Heart right ventricle (tissue), 16 donors: ENCODE measurements around the gene LDLRAD1. TPM values are rescaled to one million over a fixed set of nuclear protein-coding genes. Genes with fewer than 3 reads are reported as not detected.

Source experiments
- ATAC-seq, 8 donors: fragments of 200-7000 bp; cut with Tn5 transposase; one replicate each; pipeline ENCODE4 v1.9.1; 2020; ENCODE audit warnings: mild to moderate bottlenecking in 8 of 8, moderate library complexity in 8 of 8, moderate number of reproducible peaks in 1 of 8
- DNase-seq, 2 donors: peaks; one replicate each; pipeline ENCODE4 v3.0.0-alpha.2; 2020
- H3K27ac ChIP-seq, 10 donors: fragments of 200-600 bp; sonication (generic) in 2 of 10; one replicate each; pipeline versions ENCODE4 v1.5.0 to v1.8.0; 2020 to 2022; ENCODE audit warnings: mild to moderate bottlenecking in 3 of 10
- H3K27me3 ChIP-seq, 7 donors: fragments of 200-600 bp; one replicate each; pipeline ENCODE4 v1.8.0; 2021 to 2022; ENCODE audit warnings: mild to moderate bottlenecking in 2 of 7
- H3K36me3 ChIP-seq, 9 donors: fragments of 200-600 bp; sonication (generic) in 1 of 9; one replicate each; pipeline versions ENCODE4 v1.5.0 to v1.8.0; 2020 to 2022; ENCODE audit warnings: mild to moderate bottlenecking in 2 of 9
- H3K4me1 ChIP-seq, 9 donors: fragments of 200-600 bp; sonication (generic) in 1 of 9; one replicate each; pipeline versions ENCODE4 v1.5.0 to v1.8.0; 2020 to 2022; ENCODE audit warnings: mild to moderate bottlenecking in 4 of 9
- H3K4me3 ChIP-seq, 10 donors: fragments of 200-600 bp; sonication (generic) in 2 of 10; one replicate each; pipeline versions ENCODE4 v1.5.0 to v1.8.0; 2020 to 2022; ENCODE audit warnings: mild to moderate bottlenecking in 7 of 10, moderate library complexity in 2 of 10
- H3K9me3 ChIP-seq, 11 donors: fragments of 200-600 bp in 10 of 11; sonication (generic) in 2 of 11; one replicate each; pipeline versions ENCODE4 v1.5.0 to v1.8.0; 2013 to 2022; ENCODE audit warnings: mild to moderate bottlenecking in 2 of 11, control low read depth in 1 of 11, moderate library complexity in 1 of 11
- WGBS, 2 donors: extraction: QIAGEN DNeasy Blood & Tissue Kit; methylation state at CpG; one replicate each; pipeline ENCODE4 v1.1.7; 2013; ENCODE audit warnings: inconsistent platforms in 1 of 2; 5-methylcytosine and 5-hydroxymethylcytosine counted together
- intact Hi-C, 10 donors: fragments of 100-400 bp; cut with DNase I; formaldehyde crosslinking; loops; one replicate each; pipeline versions ENCODE4 v1.11.1 to v1.14.2; 2022
- long read RNA-seq, 3 donors: library from polyadenylated mRNA; unstranded; transcript quantifications; one replicate each; pipeline ENCODE4 v2.0.0, GENCODE V29; 2020 to 2021
- polyA plus RNA-seq, 2 donors: library from polyadenylated mRNA; stranded (reverse); fragments of 200-250 nt; gene quantifications; one replicate each; pipeline ENCODE4 v1.2.3, GENCODE V29; 2013
- total RNA-seq, 10 donors: library from RNA; stranded (reverse); fragmentation: NEBNext Ultra II Directional in 3 of 10; extraction: Animal tissue kit (Norgen Biotek cat#: 25700) in 3 of 10; gene quantifications; one replicate each; pipeline versions ENCODE4 v1.2.1 to v1.2.4, GENCODE V29; 2021 to 2023
- TF ChIP-seq, protein P1 (sequence below), 9 donors: fragments of 200-600 bp; sonication (generic) in 2 of 9; IDR thresholded peaks; one replicate each; pipeline versions ENCODE4 v1.5.0 to v1.8.0; 2021 to 2022; ENCODE audit warnings: antibody characterized with exemption in 9 of 9, mild to moderate bottlenecking in 5 of 9, moderate library complexity in 1 of 9
- donor health status: Arrhythmogenic right ventricular cardiomyopathy.
- donor health status: ischemic (EF 13 %, LVEDD 7.1; RV severe dilation, severe dysfunction).
- donor health status: healthy with polysubstance abuse.
- donor health status: DM: no; HTN: yes; CAD: no.
- donor health status: DM: no; HTN: no; CAD: no.
- donor health status: ischemic (EF 25% LVEDD 6.9; RV normal size, moderate dysfunction).
- donor health status: ischemic (EF 25% LVEDD 5.7; RV mildly dilated, moderate dysfunction).
- donor health status: healthy.
- donor health status: DM: yes; HTN: yes; CAD: no.
- donor health status: Ischemic cardiomyopathy.
- donor health status: ischemic (EF 35%, LVEDD 5.7; RV mildly dilated, moderate dysfunction).
- donor health status: nonischemic (EF 11% LVEDD 7.7; RV severe dilation, severe dysfunction).
- donor health status: DM: yes; HTN: yes; CAD: no.
- donor health status: PGD.
- donor health status: ischemic (EF 29% LVEDD 5.4; RV normal size, mild dysfunction).
- donor health status: nonischemic (EF 23%, LVEDD 6.1; RV moderate dilation, normal function).

Gene LDLRAD1, protein sequence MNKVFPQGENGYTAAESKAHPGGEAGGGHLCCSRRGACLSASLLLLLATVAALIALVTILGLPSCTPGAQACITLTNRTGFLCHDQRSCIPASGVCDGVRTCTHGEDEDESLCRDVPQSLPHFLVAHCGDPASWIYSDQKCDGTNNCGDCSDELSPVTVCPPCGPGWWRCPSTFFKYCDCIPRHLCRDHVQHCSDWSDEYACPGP
- total RNA-seq (not detected), polyA plus RNA-seq (not detected)
- long read RNA-seq, donor 1: 0 reads
- long read RNA-seq, donor 2: 0 reads
- long read RNA-seq, donor 3: 0 reads

DNA sequence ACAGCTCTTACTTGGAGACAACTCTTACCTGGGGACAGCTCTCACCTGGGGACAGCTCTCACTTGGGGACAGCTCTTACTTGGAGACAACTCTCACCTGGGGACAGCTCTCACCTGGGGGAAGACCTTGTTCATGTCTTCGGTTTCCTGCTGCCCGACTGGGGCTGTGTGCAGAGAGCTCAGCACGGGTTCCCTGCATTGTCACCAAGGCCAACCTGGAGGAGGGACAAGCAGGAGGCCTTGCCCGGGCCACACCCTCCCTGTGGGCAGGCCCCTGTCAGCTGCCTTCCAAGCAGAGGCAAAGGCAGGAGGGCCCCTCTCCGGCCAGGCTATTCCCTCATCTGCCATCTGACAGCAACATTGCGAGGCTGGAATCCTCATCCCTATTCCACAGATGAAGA lies at the start of gene LDLRAD1:
Gene LDLRAD1 (minus strand): TSS at position 208 of the 400 bp plus-strand sequence. CDS start 74 bp downstream, at position 134.
- Histone ChIP-seq H3K27ac (no peak within 1 kb of the TSS), H3K4me3 (no peak within 1 kb of the TSS), H3K9me3 (no peaks in the 10 kb centered on the region), H3K27me3 (peaks cover 0 to 37% (median 18%) of the 10 kb centered on the region in 7 donors), H3K4me1 (no peaks in the 10 kb centered on the region), H3K36me3 (no peaks in the 10 kb centered on the region)
- intact Hi-C loops: no loop called here
- DNase-seq: no peak
- TF ChIP-seq, protein P1, sequence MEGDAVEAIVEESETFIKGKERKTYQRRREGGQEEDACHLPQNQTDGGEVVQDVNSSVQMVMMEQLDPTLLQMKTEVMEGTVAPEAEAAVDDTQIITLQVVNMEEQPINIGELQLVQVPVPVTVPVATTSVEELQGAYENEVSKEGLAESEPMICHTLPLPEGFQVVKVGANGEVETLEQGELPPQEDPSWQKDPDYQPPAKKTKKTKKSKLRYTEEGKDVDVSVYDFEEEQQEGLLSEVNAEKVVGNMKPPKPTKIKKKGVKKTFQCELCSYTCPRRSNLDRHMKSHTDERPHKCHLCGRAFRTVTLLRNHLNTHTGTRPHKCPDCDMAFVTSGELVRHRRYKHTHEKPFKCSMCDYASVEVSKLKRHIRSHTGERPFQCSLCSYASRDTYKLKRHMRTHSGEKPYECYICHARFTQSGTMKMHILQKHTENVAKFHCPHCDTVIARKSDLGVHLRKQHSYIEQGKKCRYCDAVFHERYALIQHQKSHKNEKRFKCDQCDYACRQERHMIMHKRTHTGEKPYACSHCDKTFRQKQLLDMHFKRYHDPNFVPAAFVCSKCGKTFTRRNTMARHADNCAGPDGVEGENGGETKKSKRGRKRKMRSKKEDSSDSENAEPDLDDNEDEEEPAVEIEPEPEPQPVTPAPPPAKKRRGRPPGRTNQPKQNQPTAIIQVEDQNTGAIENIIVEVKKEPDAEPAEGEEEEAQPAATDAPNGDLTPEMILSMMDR (IDR thresholded peaks at IDR 0.05): no peak
- ATAC-seq: no peak
- WGBS, 2 donors: 48 to 56% methylated on average over 6 of the region's 6 CpGs

GRCh38 chr1:54064299-54064698 lies 46.3 kb upstream of the LDLRAD1 start:
- no peak for ATAC-seq
- intact Hi-C loops: loop anchor here in 1 of 10 donors (10.0 kb wide), 1 partner anchor 651 kb away; the partner anchor contains the start of gene TTC4
- no peak for DNase-seq
- Histone ChIP-seq H3K27me3 (no peaks in the 10 kb centered on the region), H3K9me3 (no peaks in the 10 kb centered on the region), H3K36me3 (peaks cover 0 to 5% (median 0%) of the 10 kb centered on the region in 9 donors), H3K4me1 (no peaks in the 10 kb centered on the region), H3K4me3 (no peak overlapping the region), H3K27ac (no peak overlapping the region)
- WGBS, 2 donors: 84 to 93% methylated on average over 5 of the region's 5 CpGs
- TF ChIP-seq, protein P1 (IDR thresholded peaks at IDR 0.05): no peak

DNA sequence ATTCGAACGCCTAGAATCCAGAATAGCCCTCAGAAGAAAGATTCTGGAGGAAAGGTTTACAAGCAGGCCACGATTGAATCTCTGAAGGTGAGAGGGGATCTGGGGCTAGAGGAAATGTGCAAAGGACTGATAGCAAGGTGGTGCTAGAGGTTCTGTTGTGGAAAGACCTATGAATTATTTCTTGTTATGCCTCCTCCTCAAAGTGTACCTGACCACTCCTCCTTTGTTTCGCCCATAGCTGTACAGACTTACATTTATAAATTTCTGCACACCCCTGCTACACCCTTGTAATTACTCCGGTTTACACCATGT lies 36.4 kb upstream of the LDLRAD1 start:
- intact Hi-C loops: loop anchor here in 5 of 10 donors (1.0 to 10.0 kb wide), 8 partner anchors 107 to 660 kb away; partner anchors contain the start of genes IFT25 (in 2 of the 5), LRRC42 (in 2 of the 5), SSBP3 (in 1 of the 5) and TTC4 (in 1 of the 5)
- no peaks in the 10 kb centered on the region for H3K9me3 ChIP-seq
- H3K4me3 ChIP-seq: peak overlapping the region in 9 of 10 donors; percentile 78 to 93 (median 85)
- peaks cover 9 to 43% (median 36%) of the 10 kb centered on the region in 9 donors for H3K4me1 ChIP-seq
- no peak for DNase-seq
- no peaks in the 10 kb centered on the region for H3K27me3 ChIP-seq
- H3K36me3 ChIP-seq: peaks cover 0 to 15% (median 0%) of the 10 kb centered on the region in 9 donors
- WGBS, 2 donors: 54 to 55% methylated on average over 5 of the region's 5 CpGs
- no peak for ATAC-seq
- TF ChIP-seq, protein P1 (IDR thresholded peaks at IDR 0.05): no peak
- H3K27ac ChIP-seq: peak overlapping the region in 3 of 10 donors; percentile 94 to 98 (median 95)

DNA sequence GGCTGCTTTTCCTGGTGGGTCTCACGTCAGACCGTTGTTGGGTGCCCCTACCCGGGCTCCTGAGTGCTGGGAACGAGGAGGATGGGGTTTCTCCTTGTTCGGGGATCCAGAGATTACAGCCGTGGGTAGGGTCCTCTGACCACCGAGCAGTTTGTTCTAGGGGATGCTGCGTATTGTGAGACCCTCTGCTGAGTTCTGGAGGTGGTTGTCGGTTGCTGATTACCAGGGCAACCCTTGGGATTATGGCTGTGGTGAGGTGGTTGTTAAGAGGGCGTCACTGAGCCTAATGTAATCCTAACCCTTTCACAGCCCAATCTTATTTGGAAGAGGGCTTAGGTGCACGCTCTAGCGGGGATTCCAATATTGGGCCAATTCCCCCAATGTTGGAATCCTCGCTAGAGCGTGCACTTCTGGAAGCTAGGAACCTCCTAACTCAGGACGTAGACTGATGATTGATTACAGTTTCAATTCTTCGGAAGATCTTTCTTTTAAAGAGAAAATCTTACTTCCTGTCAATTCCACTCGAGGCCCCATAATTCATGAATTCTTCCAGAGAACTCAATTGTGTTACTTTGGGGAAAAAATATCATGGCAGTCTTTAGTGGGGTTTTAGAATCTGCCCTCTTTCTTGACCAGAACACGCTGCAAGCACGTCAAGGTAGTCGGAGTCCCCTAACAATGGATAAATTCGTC lies 35.9 kb upstream of the LDLRAD1 start:
- intact Hi-C loops: loop anchor here in 5 of 10 donors (1.0 to 10.0 kb wide), 8 partner anchors 107 to 661 kb away; partner anchors contain the start of genes IFT25 (in 2 of the 5), LRRC42 (in 2 of the 5), SSBP3 (in 1 of the 5) and TTC4 (in 1 of the 5)

More for the DNA sequence above, 35.9 kb upstream of the LDLRAD1 start:
- H3K4me3 ChIP-seq: peak overlapping the region; percentile 37 to 93 (median 83)
- WGBS, 2 donors: 13 to 17% methylated on average over 21 of the region's 21 CpGs
- H3K9me3 ChIP-seq: no peaks in the 10 kb centered on the region
- TF ChIP-seq, protein P1 (IDR thresholded peaks at IDR 0.05): no peak
- ATAC-seq (peak in 6 of 8 donors; percentile 0 to 20 (median 4)), DNase-seq (no peak)
- peaks cover 0 to 15% (median 0%) of the 10 kb centered on the region in 9 donors for H3K36me3 ChIP-seq
- peaks cover 9 to 48% (median 41%) of the 10 kb centered on the region in 9 donors for H3K4me1 ChIP-seq
- H3K27ac ChIP-seq: peak overlapping the region in 9 of 10 donors; percentile 85 to 98 (median 95)
- no peaks in the 10 kb centered on the region for H3K27me3 ChIP-seq
